ENCODE data around the gene TARS2. TPM values are rescaled to one million over a fixed set of nuclear protein-coding genes. Genes with fewer than 3 reads are reported as not detected.
A peak's percentile ranks its signal among the peaks of the same experiment; 100 is the strongest.

The TARS2 gene
- total and polyA plus RNA-seq, 10 donors: 14.6 to 30.4 (median 22.2) TPM

- Histone ChIP-seq H3K9me3 (no peaks in the 10 kb centered on the region), H3K36me3 (peaks cover 0 to 64% (median 40%) of the 10 kb centered on the region in 6 donors), H3K4me1 (peaks cover 0 to 33% (median 7%) of the 10 kb centered on the region in 6 donors), H3K4me3 (no peak overlapping the region), H3K27me3 (replicated peaks in 1 of 7) (no peaks in the 10 kb centered on the region), H3K27ac (peak overlapping the region in 2 of 8 donors; percentile 47 to 53)
- intact Hi-C loops (cut with DNase I; ENCODE audit: low total_unique reads): loop anchor here (10.0 kb wide), 1 partner anchor 108 kb away; the partner anchor contains the start of gene RPRD2
- no peak for DNase-seq
- no peak for TF ChIP-seq POLR2A (IDR thresholded peaks at IDR 0.05)
- peak in 1 of 3 donors; percentile 37 for TF ChIP-seq POLR2AphosphoS5 (IDR thresholded peaks at IDR 0.05)
- 93 to 99% (median 96%) methylated on average over 5 to 10 of the region's 10 CpGs for WGBS, 5 donors
Measured at GRCh38 chr1:150472601-150473200, 14.5 kb upstream of the TARS2 start.

DNA sequence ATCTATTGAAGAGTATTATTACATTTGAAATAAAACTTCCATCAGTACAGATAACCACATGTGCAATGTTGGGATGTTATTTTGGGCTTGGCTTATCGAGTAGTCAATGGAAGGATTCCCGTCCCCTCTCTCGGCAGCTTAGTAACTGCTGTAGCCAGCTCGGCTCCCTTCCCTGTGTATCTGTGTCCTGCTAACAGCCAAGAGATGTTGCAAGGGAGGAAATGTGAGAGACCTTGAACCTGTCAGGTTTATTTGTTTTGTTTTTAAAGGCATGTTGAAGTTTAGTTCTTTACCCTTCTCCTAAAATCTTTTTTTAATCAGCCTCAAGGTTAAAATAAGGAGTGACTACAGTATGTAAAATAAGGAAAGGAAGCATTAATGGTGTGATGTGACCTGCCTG lies 13.6 kb upstream of the TARS2 start:
- peaks cover 0 to 33% (median 7%) of the 10 kb centered on the region in 6 donors for H3K4me1 ChIP-seq
- H3K27ac ChIP-seq: peak overlapping the region in 5 of 8 donors; percentile 20 to 56 (median 47)
- no peaks in the 10 kb centered on the region for H3K9me3 ChIP-seq
- DNase-seq: no peak
- H3K4me3 ChIP-seq: no peak overlapping the region
- H3K36me3 ChIP-seq: peaks cover 0 to 54% (median 36%) of the 10 kb centered on the region in 6 donors
- WGBS, 5 donors: 73 to 83% (median 79%) methylated on average over 4 of the region's 4 CpGs
- TF ChIP-seq POLR2AphosphoS5 (IDR thresholded peaks at IDR 0.05) (no peak), POLR2A (IDR thresholded peaks at IDR 0.05) (no peak)
- TF ChIP-seq, protein P1, sequence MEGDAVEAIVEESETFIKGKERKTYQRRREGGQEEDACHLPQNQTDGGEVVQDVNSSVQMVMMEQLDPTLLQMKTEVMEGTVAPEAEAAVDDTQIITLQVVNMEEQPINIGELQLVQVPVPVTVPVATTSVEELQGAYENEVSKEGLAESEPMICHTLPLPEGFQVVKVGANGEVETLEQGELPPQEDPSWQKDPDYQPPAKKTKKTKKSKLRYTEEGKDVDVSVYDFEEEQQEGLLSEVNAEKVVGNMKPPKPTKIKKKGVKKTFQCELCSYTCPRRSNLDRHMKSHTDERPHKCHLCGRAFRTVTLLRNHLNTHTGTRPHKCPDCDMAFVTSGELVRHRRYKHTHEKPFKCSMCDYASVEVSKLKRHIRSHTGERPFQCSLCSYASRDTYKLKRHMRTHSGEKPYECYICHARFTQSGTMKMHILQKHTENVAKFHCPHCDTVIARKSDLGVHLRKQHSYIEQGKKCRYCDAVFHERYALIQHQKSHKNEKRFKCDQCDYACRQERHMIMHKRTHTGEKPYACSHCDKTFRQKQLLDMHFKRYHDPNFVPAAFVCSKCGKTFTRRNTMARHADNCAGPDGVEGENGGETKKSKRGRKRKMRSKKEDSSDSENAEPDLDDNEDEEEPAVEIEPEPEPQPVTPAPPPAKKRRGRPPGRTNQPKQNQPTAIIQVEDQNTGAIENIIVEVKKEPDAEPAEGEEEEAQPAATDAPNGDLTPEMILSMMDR (IDR thresholded peaks at IDR 0.05 in 8 of 11, conservative IDR thresholded peaks at IDR 0.05 in 3 of 11): no peak
- intact Hi-C loops (cut with DNase I; ENCODE audit: low total_unique reads): loop anchor here (10.0 kb wide), 1 partner anchor 109 kb away; the partner anchor contains the start of gene RPRD2
- H3K27me3 ChIP-seq (replicated peaks in 1 of 7): no peaks in the 10 kb centered on the region

- intact Hi-C loops (cut with DNase I; ENCODE audit: low total_unique reads): loop anchor here (10.0 kb wide), 1 partner anchor 110 kb away; the partner anchor contains the start of gene RPRD2
- 68 to 82% (median 71%) methylated on average over 4 of the region's 4 CpGs for WGBS, 5 donors
Measured at GRCh38 chr1:150474869-150475268, 12.3 kb upstream of the TARS2 start.

GRCh38 chr1:150476754-150477153 lies 10.5 kb upstream of the TARS2 start:
- peaks cover 0 to 26% (median 14%) of the 10 kb centered on the region in 6 donors for H3K36me3 ChIP-seq
- no peak overlapping the region for H3K4me3 ChIP-seq
- H3K4me1 ChIP-seq: peaks cover 0 to 33% (median 7%) of the 10 kb centered on the region in 6 donors
- 69 to 80% (median 74%) methylated on average over 3 of the region's 3 CpGs for WGBS, 5 donors
- no peak for TF ChIP-seq POLR2AphosphoS5 (IDR thresholded peaks at IDR 0.05)
- TF ChIP-seq POLR2A (IDR thresholded peaks at IDR 0.05): no peak
- TF ChIP-seq, protein P1 (IDR thresholded peaks at IDR 0.05 in 8 of 11, conservative IDR thresholded peaks at IDR 0.05 in 3 of 11): no peak
- DNase-seq: no peak
- H3K27me3 ChIP-seq (replicated peaks in 1 of 7): no peaks in the 10 kb centered on the region
- H3K9me3 ChIP-seq: no peaks in the 10 kb centered on the region
- intact Hi-C loops (cut with DNase I; ENCODE audit: low total_unique reads): loop anchor here (10.0 kb wide), 1 partner anchor 112 kb away; the partner anchor contains the start of gene RPRD2
- H3K27ac ChIP-seq: peak overlapping the region in 2 of 8 donors; percentile 16 to 32

More at GRCh38 chr1:150474869-150475268, 12.3 kb upstream of the TARS2 start:
- Histone ChIP-seq H3K36me3 (peaks cover 0 to 45% (median 32%) of the 10 kb centered on the region in 6 donors), H3K27me3 (replicated peaks in 1 of 7) (no peaks in the 10 kb centered on the region), H3K9me3 (no peaks in the 10 kb centered on the region), H3K4me1 (peaks cover 0 to 33% (median 7%) of the 10 kb centered on the region in 6 donors), H3K4me3 (no peak overlapping the region), H3K27ac (peak overlapping the region in 4 of 8 donors; percentile 20 to 56 (median 50))
- DNase-seq: no peak
- TF ChIP-seq POLR2AphosphoS5 (IDR thresholded peaks at IDR 0.05) (no peak), POLR2A (IDR thresholded peaks at IDR 0.05) (no peak)
- TF ChIP-seq, protein P1 (IDR thresholded peaks at IDR 0.05 in 8 of 11, conservative IDR thresholded peaks at IDR 0.05 in 3 of 11): no peak

Measured in spleen (tissue), 11 donors.